Stimulated activated CD8-positive, alpha-beta memory T cell treated with anti-CD3 and anti-CD28 coated beads, Interleukin-7, amount 100 ng/mL, for 48 hours (primary cell): Measurements from ENCODE around the gene TNXB.
"Not testable (repeated sequence)": the region's sequence is repeated elsewhere in the genome, so short reads cannot be mapped to it uniquely, and the experiment has no call there.

ENCODE experiments used
- DNase-seq, 2 donors: peaks; one replicate each; pipeline ENCODE4 v3.0.0-alpha.2; 2020; ENCODE audit warnings: low read depth in 1 of 2; ENCODE audit errors: extremely low read depth in 1 of 2

TNXB gene

DNA sequence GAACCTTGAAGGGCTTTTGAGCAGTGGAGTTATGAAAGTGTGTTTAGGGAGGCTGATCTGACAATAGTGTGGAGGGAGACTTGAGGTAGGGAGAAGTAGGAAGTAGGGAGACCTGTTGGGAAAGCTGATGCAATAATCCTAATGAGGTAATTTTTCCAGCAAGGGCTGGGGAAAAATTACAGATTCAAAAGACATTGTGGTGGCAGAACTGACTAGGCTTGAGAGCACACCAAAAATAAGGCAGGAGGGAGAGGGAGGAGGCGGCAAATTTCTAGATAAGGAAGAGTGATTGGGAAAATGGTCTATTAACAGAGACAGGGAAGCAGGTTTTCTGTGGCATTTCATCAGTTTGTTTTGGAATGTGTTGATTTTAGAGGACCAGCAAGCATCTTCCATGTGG, 37.1 kb upstream of the TNXB start:
- DNase-seq = no peak

- not testable (repeated sequence) for DNase-seq
Measured at GRCh38 chr6:32144238-32144637, 35.1 kb upstream of the TNXB start.

GRCh38 chr6:32140420-32141046, 31.4 kb upstream of the TNXB start:
- no peak for DNase-seq

DNA sequence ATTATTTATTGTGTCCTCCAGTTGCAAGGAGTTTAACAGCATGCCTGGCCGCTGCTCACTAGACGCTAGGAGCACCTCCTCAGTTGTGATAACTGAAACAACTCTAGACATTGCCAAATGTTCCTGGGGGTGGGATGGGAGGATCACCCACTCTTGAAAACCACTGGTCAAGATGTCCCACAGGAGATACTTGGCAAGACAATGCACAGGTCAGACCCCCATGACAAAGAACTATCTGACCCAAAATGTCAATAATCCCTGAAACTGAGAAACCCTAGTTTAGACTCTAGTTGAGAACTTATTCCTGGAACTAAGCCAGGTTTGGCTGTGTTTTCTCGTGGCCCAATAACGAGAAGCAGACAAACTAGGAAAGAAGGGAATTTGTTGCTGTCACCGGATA, 30.5 kb upstream of the TNXB start:
- DNase-seq = no peak

DNA sequence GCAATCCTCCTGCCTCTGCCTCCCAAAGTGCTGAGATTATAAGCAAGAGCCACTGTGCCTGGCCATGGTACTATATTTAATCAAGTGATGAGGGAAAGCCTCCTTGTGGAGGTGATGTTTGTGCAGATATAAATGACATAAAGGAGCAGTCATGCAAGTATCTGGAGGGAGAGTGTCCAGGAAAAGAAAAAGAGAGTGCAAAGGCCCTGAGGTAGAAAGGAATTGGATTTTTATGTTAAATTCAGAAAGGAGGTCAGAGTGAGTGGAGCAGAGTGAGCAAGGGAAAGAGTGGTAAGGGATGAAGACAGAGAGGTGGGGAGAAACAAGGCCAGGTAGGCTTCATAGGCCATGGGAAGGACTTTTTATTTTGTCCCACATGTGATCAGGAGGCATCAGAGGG, 28.3 kb upstream of the TNXB start:
- no peak for DNase-seq

GRCh38 chr6:32133786-32134185, 24.6 kb upstream of the TNXB start:
- no peak for DNase-seq

DNA sequence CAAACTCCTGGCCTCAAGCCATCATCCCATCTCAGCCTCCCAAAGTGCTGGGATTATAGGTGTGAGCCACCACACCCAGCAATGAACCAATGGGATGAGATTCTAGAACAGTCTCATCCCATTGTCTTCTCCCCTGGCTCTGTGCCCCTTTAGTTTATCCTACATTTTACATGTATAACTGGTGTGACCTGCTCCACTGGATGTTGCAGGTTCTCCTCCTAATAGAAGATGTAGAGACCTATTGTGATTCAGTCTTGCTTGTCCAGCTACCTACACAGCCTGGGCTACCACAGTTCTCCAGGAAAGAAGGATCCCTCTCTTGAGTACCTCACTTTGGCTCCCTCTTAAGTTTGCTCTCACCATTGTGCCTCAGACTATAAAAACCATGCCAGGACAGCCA, 23.0 kb upstream of the TNXB start:
- no peak for DNase-seq

- DNase-seq = no peak
Measured at GRCh38 chr6:32131439-32131948, 22.4 kb upstream of the TNXB start.

- no peak for DNase-seq
Measured at GRCh38 chr6:32129297-32130088, 20.4 kb upstream of the TNXB start.

DNA sequence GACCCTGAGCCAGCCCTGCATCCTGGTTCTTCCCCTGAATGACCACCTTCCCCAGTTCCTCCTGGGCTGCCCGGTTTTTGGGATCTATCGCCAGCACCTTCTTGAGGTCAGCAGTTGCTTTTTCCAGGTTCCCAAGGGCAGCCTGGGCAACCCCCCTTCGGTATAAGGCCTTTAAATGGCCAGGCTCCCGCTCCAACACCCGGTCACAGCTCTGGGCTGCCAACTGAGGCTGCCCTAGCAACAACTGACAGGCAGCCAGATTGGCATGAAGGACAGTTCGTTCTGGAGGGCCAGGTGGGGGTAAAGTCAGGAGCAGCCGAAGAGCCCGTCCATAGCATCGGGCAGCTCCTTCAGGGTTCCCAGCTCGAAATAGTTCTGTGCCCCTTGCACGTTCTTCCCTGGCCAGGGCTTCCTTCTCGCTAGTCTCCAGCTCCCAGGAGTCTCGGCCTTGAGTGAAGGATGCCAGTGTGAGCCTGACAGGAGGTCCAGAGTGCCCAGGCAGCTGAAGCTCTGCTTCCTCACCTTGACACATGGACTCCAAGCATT, 19.7 kb upstream of the TNXB start:
- no peak for DNase-seq

DNA sequence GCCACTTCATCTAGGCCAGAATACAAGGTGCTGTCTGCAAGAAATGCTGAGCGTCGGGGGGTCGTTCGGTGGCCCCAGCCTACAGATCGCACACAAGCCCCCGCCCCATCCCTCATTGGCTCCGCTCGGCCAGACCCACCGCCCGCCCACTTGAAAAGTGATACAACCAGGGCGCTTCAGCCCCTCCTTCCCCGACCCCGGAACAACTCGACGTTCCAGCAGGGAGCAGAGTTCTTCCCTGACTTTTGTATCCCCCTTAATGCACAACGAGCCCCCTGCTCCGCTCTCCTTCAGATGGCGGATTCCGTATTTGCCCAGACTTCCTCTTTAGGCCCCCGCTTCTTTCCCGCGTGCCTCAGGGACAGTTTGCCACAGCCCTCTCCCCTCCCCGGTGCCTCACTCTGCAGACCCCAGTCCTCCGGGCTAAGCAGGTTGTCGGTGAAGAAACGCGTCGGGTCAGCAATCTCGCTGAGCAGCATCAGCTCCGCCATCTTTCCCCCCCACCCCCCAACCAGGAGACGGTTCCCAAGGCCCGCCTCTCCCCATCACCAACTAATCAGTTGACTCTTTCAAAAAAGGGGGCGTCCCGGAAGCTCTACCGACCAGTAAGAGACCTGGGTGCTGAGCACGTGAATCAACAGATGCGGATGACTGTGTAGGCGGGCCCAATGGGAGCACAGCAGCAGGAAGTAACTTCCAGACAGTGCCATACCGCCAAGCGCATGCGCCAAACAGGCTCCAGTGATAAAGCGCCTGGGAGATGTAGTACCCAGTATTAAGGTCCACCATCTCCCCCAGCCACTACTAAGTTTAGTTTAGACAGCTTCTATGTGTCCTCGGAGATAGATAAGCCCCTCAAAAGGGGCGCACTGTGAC, 18.8 kb upstream of the TNXB start, which contains the start of gene ATF6B:
Gene ATF6B (minus strand): TSS at position 530 of the 876 bp plus-strand sequence. CDS start 39 bp downstream, at position 491.
- peak; percentile 87 to 99 for DNase-seq

- no peak for DNase-seq
Measured at GRCh38 chr6:32127409-32127716, 18.2 kb upstream of the TNXB start.

GRCh38 chr6:32126880-32127279, 17.7 kb upstream of the TNXB start:
- DNase-seq = no peak

GRCh38 chr6:32123681-32124080, 14.5 kb upstream of the TNXB start:
- no peak for DNase-seq

DNA sequence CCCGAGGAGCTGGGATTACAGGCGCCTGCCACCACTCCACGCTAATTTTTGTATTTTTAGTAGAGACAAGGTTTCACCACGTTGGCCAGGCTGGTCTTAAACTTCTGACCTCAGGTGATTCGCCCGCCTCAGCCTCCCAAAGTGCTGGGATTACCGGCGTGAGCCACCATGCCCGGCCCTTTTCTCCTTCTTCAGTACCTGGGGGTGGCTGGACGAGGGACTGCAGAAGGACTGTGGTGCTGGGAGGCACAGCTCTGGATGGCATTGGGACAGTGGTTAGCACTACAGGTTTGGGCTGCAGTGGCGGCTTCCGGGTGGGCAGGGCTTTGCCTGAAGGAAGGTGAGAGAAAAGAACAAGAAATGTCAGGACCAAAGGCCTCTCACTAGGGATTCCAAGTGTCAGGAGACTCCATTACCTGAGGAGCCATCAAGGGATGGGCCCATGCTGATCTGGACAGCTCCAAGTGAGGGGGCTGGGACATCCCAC, 11.5 kb upstream of the TNXB start:
- DNase-seq = no peak

GRCh38 chr6:32118782-32119628, 9.9 kb upstream of the TNXB start:
- DNase-seq = peak; percentile 35 to 47

- DNase-seq = no peak
Measured at GRCh38 chr6:32117461-32117860, 8.3 kb upstream of the TNXB start.

GRCh38 chr6:32116674-32117073, 7.5 kb upstream of the TNXB start:
- DNase-seq = no peak

- DNase-seq = no peak
Measured at GRCh38 chr6:32115623-32116022, 6.5 kb upstream of the TNXB start.

GRCh38 chr6:32114796-32115195, 5.7 kb upstream of the TNXB start:
- DNase-seq = no peak
